SH-SY5Y (cell line): Measurements from ENCODE around the gene LSM14B.

Source experiments
- GATA2 ChIP-seq: IDR thresholded peaks from 2 replicates; pipeline ENCODE4 v1.6.1; 2011; ENCODE audit warnings: mild to moderate bottlenecking, low read depth, low read length
- GATA3 ChIP-seq: IDR thresholded peaks from 2 replicates; pipeline ENCODE4 v1.6.1; 2011; ENCODE audit warnings: low read depth, mild to moderate bottlenecking, low read length, moderate library complexity

- TF ChIP-seq GATA2, result no peak
- no peak for TF ChIP-seq GATA3
Measured at GRCh38 chr20:62088258-62089127, 33.8 kb upstream of the LSM14B start.
